NT2/D1 (cell line): Measurements from ENCODE around the gene ABHD12.

Experiments used
- SUZ12 ChIP-seq: IDR thresholded peaks from 2 replicates; pipeline ENCODE4 v1.6.1; 2011; ENCODE audit not compliant: insufficient read length, insufficient read depth; ENCODE audit errors: extremely low read depth
- YY1 ChIP-seq: IDR thresholded peaks from 2 replicates; pipeline ENCODE4 v1.6.1; 2011; ENCODE audit not compliant: insufficient read length, insufficient read depth
- ZNF274 ChIP-seq: IDR thresholded peaks from 2 replicates; pipeline ENCODE4 v1.6.1; 2011; ENCODE audit warnings: mild to moderate bottlenecking, low read depth, low read length

GRCh38 chr20:25317351-25318075 is 73.1 kb downstream of the ABHD12 start:
- TF ChIP-seq ZNF274: no peak
- no peak for TF ChIP-seq SUZ12
- no peak for TF ChIP-seq YY1
